HL-60 (cell line): ENCODE measurements around the gene CACNA2D1.

ENCODE experiments used
- DNase-seq, 2 experiments: peaks; one replicate each; pipeline ENCODE4 v3.0.0-alpha.2; 2010 to 2020; ENCODE audit warnings: low read depth in 1 of 2, low spot score in 1 of 2
- H3K27ac ChIP-seq: fragments of 250-450 bp; sonication (Bioruptor Pico); replicated peaks from 2 replicates; pipeline ENCODE4 v1.5.1; 2020; ENCODE audit warnings: mild to moderate bottlenecking, moderate library complexity
- H3K27me3 ChIP-seq: fragments of 250-450 bp; sonication (Bioruptor Pico); 2 replicates; pipeline ENCODE4 v1.5.1; 2021; ENCODE audit warnings: mild to moderate bottlenecking, moderate library complexity; ENCODE audit not compliant: insufficient read depth, poor library complexity, severe bottlenecking
- H3K4me3 ChIP-seq: replicated peaks from 2 replicates; pipeline ENCODE4 v1.5.1; 2011; ENCODE audit warnings: mild to moderate bottlenecking, control low read depth, low read length; ENCODE audit not compliant: insufficient read depth
- CTCF ChIP-seq: IDR thresholded peaks from one replicate; pipeline ENCODE4 v1.5.1; 2011; ENCODE audit warnings: low read length, control low read depth, inconsistent platforms; ENCODE audit not compliant: insufficient read depth
- GABPA ChIP-seq: IDR thresholded peaks from 2 replicates; pipeline ENCODE4 v1.6.1; 2012; ENCODE audit warnings: low read depth
- POLR2AphosphoS5 ChIP-seq: IDR thresholded peaks from 2 replicates; pipeline ENCODE4 v1.6.1; 2012; ENCODE audit warnings: low read depth
- REST ChIP-seq: IDR thresholded peaks from 2 replicates; pipeline ENCODE4 v1.6.1; 2012; ENCODE audit warnings: low read depth; ENCODE audit not compliant: insufficient replicate concordance
- SPI1 ChIP-seq: IDR thresholded peaks from 2 replicates; pipeline ENCODE4 v1.6.1; 2012; ENCODE audit warnings: low read depth, mild to moderate bottlenecking, borderline replicate concordance

Gene CACNA2D1

DNA sequence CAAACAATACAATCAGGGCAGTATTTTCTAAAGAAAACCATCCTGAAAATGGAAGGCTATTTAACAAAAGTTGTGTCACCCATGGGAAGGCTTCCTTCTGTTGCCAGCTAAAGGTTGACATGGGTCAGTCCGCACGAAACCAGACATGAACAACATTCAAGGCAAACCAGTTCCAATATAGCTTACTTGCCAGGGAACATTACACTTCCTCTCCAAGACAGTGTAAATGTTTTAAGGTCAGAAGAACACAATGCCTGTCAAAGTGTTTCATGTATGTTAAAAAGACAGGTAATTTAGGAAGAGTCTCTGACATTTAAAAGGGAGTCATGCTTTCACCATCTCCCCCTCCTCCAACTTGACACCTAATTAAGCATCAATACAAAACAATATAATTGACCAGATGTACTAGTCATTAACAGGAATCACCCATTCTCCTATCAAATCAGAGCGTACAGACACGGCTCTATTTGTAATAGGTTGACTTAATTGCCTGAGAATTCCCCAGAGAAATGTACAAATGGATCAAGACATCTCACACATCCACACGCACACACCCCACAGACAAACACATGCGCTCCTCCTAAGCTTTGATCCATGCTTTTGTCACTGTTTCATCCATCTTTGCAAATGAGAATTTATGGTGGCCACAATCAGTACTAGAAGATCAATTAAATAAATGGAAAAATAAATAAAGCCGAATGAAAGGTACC lies 69.5 kb downstream of the CACNA2D1 start:
- H3K4me3 ChIP-seq = no peak overlapping the region
- no peak for DNase-seq
- no peaks in the 10 kb centered on the region for H3K27me3 ChIP-seq
- no peak overlapping the region for H3K27ac ChIP-seq
- TF ChIP-seq SPI1 = no peak
- no peak for TF ChIP-seq GABPA
- no peak for TF ChIP-seq CTCF
- TF ChIP-seq REST = no peak
- no peak for TF ChIP-seq POLR2AphosphoS5

GRCh38 chr7:82364671-82365070 lies 78.9 kb downstream of the CACNA2D1 start:
- no peaks in the 10 kb centered on the region for H3K27me3 ChIP-seq
- no peak for DNase-seq
- H3K27ac ChIP-seq = no peak overlapping the region
- TF ChIP-seq REST = no peak
- no peak for TF ChIP-seq GABPA
- no peak for TF ChIP-seq SPI1
- TF ChIP-seq POLR2AphosphoS5 = no peak
- no peak for TF ChIP-seq CTCF
- H3K4me3 ChIP-seq = no peak overlapping the region

- Histone ChIP-seq H3K4me3 (no peak overlapping the region), H3K27ac (no peak overlapping the region), H3K27me3 (no peaks in the 10 kb centered on the region)
- TF ChIP-seq CTCF = no peak
- no peak for TF ChIP-seq REST
- no peak for TF ChIP-seq GABPA
- no peak for TF ChIP-seq SPI1
- no peak for TF ChIP-seq POLR2AphosphoS5
- no peak for DNase-seq
Observed at GRCh38 chr7:82364048-82364447, 79.5 kb downstream of the CACNA2D1 start.
